RPMI7951 (cell line): Measurements from ENCODE around the gene OR9G4. TPM values are rescaled to one million over a fixed set of nuclear protein-coding genes. Genes with fewer than 3 reads are reported as not detected.

Source experiments
- total RNA-seq: library from RNA; depleted of rRNA; stranded (reverse); fragments of >200 nt; shearing (Covaris generic); gene quantifications from 2 replicates; pipeline ENCODE4 v1.2.3, GENCODE V29; 2014; rRNA removed

The OR9G4 gene
- total RNA-seq, 1 experiment from 2014 or later: not detected

Other genes starting within 250 kb of the OR9G4 start
- gene OR5M11, start 205.4 kb downstream of the OR9G4 start, total RNA-seq: not detected in 2 replicates
- gene OR5M10, start 171.0 kb downstream of the OR9G4 start, total RNA-seq: not detected in 2 replicates
- gene OR5M1, start 133.8 kb downstream of the OR9G4 start, total RNA-seq: not detected in 2 replicates
- not detected in 2 replicates for gene OR5AP2, start 106.3 kb downstream of the OR9G4 start, total RNA-seq
- gene OR5AR1, start 85.0 kb downstream of the OR9G4 start, total RNA-seq: not detected in 2 replicates
- not detected in 2 replicates for gene OR9G1, start 49.6 kb downstream of the OR9G4 start, total RNA-seq
- not detected in 2 replicates for gene OR5AK2, start 240.2 kb upstream of the OR9G4 start, total RNA-seq